CD14-positive monocyte (primary cell): ENCODE data around the gene SLC25A40. TPM values are rescaled to one million over a fixed set of nuclear protein-coding genes. Genes with fewer than 3 reads are reported as not detected.
"Not testable (repeated sequence)": the region's sequence is repeated elsewhere in the genome, so short reads cannot be mapped to it uniquely, and the experiment has no call there.

Source experiments
- DNase-seq, 3 donors: peaks; one replicate each; pipeline ENCODE4 v3.0.0-alpha.2; 2011 to 2022
- H2AFZ ChIP-seq: 2 replicates; pipeline ENCODE4 v1.6.0; 2012; ENCODE audit warnings: mild to moderate bottlenecking, low read depth, low read length, inconsistent platforms; ENCODE audit not compliant: insufficient read depth, poor library complexity, severe bottlenecking
- H3K27ac ChIP-seq, 2 donors: 1 replicate in 1 of 2; 2 replicates in 1 of 2; pipeline ENCODE4 v1.5.1; 2012 to 2013; ENCODE audit warnings: low read length in 2 of 2, control low read depth in 1 of 2, inconsistent platforms in 1 of 2, low read depth in 1 of 2, mild to moderate bottlenecking in 1 of 2
- H3K27me3 ChIP-seq, 2 donors: one replicate each; pipeline versions ENCODE4 v1.6.0 to v1.6.1; 2011 to 2013; ENCODE audit warnings: low read length in 2 of 2; ENCODE audit not compliant: control insufficient read depth in 2 of 2, insufficient read depth in 2 of 2
- H3K36me3 ChIP-seq, 2 donors: replicated peaks in 1 of 2; 1 replicate in 1 of 2; 2 replicates in 1 of 2; pipeline versions ENCODE4 v1.5.1 to v1.6.1; 2012 to 2013; ENCODE audit warnings: low read length in 2 of 2, control low read depth in 1 of 2, inconsistent platforms in 1 of 2, mild to moderate bottlenecking in 1 of 2; ENCODE audit not compliant: insufficient read depth in 2 of 2, control insufficient read depth in 1 of 2
- H3K4me1 ChIP-seq, 2 donors: 1 replicate in 1 of 2; 2 replicates in 1 of 2; pipeline versions ENCODE4 v1.5.1 to v1.6.1; 2012 to 2013; ENCODE audit warnings: low read length in 2 of 2, control low read depth in 1 of 2, inconsistent platforms in 1 of 2, mild to moderate bottlenecking in 1 of 2, moderate library complexity in 1 of 2; ENCODE audit not compliant: insufficient read depth in 2 of 2, control insufficient read depth in 1 of 2
- H3K4me2 ChIP-seq: replicated peaks from 2 replicates; pipeline ENCODE3; 2012; ENCODE audit warnings: low read length, moderate library complexity, mild to moderate bottlenecking; ENCODE audit not compliant: poor library complexity, severe bottlenecking; ENCODE audit errors: extremely low read depth
- H3K4me3 ChIP-seq, 3 experiments: fragments of 200-600 bp in 1 of 3; sonication (generic) in 1 of 3; replicated peaks in 1 of 3; 1 replicate in 2 of 3; 2 replicates in 1 of 3; pipeline ENCODE4 v1.5.1; 2011 to 2013; ENCODE audit warnings: low read length in 3 of 3, mild to moderate bottlenecking in 3 of 3, control low read depth in 2 of 3, low read depth in 2 of 3, inconsistent platforms in 1 of 3, moderate library complexity in 1 of 3
- H3K79me2 ChIP-seq: 2 replicates; pipeline ENCODE4 v1.6.0; 2012; ENCODE audit warnings: mild to moderate bottlenecking, control low read depth, inconsistent platforms, low read length, moderate library complexity; ENCODE audit not compliant: insufficient read depth
- H3K9ac ChIP-seq: 2 replicates; pipeline ENCODE4 v1.6.0; 2017; ENCODE audit warnings: low read length, mild to moderate bottlenecking; ENCODE audit not compliant: insufficient read depth, poor library complexity, severe bottlenecking
- H3K9me3 ChIP-seq, 2 donors: replicated peaks in 1 of 2; 1 replicate in 1 of 2; 2 replicates in 1 of 2; pipeline versions ENCODE4 v1.5.1 to v1.6.1; 2012 to 2013; ENCODE audit warnings: low read length in 2 of 2, control low read depth in 1 of 2; ENCODE audit not compliant: control insufficient read depth in 1 of 2, insufficient read depth in 1 of 2
- H4K20me1 ChIP-seq: 2 replicates; pipeline ENCODE4 v1.6.0; 2012; ENCODE audit warnings: mild to moderate bottlenecking, low read length, control low read depth, moderate library complexity; ENCODE audit not compliant: insufficient read depth
- H3K27ac Mint-ChIP-seq, 7 donors: one replicate each; pipeline ENCODE4 v1.8.0; 2020; ENCODE audit warnings: mild to moderate bottlenecking in 7 of 7, mixed read lengths in 7 of 7, moderate library complexity in 6 of 7, inconsistent platforms in 2 of 7
- H3K27me3 Mint-ChIP-seq, 3 donors: one replicate each; pipeline ENCODE4 v1.8.0; 2021 to 2022; ENCODE audit warnings: low read depth in 3 of 3, mild to moderate bottlenecking in 3 of 3, mixed read lengths in 3 of 3, moderate library complexity in 3 of 3, inconsistent platforms in 1 of 3
- H3K36me3 Mint-ChIP-seq, 2 donors: one replicate each; pipeline ENCODE4 v1.8.0; 2020; ENCODE audit warnings: mixed read lengths in 2 of 2, inconsistent platforms in 1 of 2, mild to moderate bottlenecking in 1 of 2
- H3K4me1 Mint-ChIP-seq: one replicate; pipeline ENCODE4 v1.8.0; 2020; ENCODE audit warnings: mild to moderate bottlenecking, mixed read lengths
- H3K4me3 Mint-ChIP-seq, 2 donors: one replicate each; pipeline ENCODE4 v1.8.0; 2020; ENCODE audit warnings: mild to moderate bottlenecking in 2 of 2, mixed read lengths in 2 of 2, moderate library complexity in 1 of 2
- H3K9me3 Mint-ChIP-seq, 7 donors: one replicate each; pipeline ENCODE4 v1.8.0; 2020 to 2022; ENCODE audit warnings: mixed read lengths in 7 of 7, mild to moderate bottlenecking in 6 of 7, moderate library complexity in 6 of 7, inconsistent platforms in 2 of 7
- WGBS: methylation state at CpG from one replicate; pipeline ENCODE4 v1.1.5; 2013; ENCODE audit warnings: missing lambda C conversion rate; ENCODE audit not compliant: insufficient coverage; 5-methylcytosine and 5-hydroxymethylcytosine counted together
- intact Hi-C, 2 donors: fragments of 100-400 bp; cut with micrococcal nuclease; formaldehyde crosslinking; loops; one replicate each; pipeline versions ENCODE4 v1.15.0 to v1.15.1; 2023
- polyA plus RNA-seq, 3 donors: library from polyadenylated mRNA; depleted of rRNA in 1 of 3; unstranded in 2 of 3; stranded (reverse) in 1 of 3; fragments of 300-500 nt in 2 of 3; fragments of >200 nt in 1 of 3; fragmentation: Illumina TruSeq in 2 of 3; gene quantifications; 1 replicate in 2 of 3; 2 replicates in 1 of 3; pipeline ENCODE4 v1.2.3, GENCODE V29; 2012 to 2021
- TF ChIP-seq, protein P1 (sequence below): fragments of 200-600 bp; IDR thresholded peaks from one replicate; pipeline ENCODE4 v1.8.0; 2022; ENCODE audit warnings: antibody characterized with exemption, mild to moderate bottlenecking

The SLC25A40 gene
- polyA plus RNA-seq, 3 donors: 23.5 to 36.3 (median 26.2) TPM

DNA sequence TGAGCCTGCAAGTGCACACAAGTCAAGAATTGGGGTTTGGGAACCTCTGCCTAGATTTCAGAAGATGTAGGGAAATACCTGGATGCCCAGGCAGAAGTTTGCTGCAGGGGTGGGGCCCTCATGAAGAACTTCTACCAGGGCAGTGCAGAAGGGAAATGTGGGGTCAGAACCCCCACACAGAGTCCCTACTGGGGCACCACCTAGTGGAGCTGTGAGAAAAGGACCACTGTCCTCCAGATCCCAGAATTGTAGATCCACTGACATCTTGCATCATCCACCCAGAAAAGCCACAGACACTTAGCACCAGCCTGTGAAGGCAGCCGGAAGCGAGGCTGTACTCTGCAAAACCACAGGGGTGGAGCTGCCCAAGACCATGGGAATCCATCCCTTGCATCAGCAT, 50.8 kb downstream of the SLC25A40 start:
- H3K9ac ChIP-seq, intact Hi-C loops, H3K27ac Mint-ChIP-seq, H3K79me2 ChIP-seq, H3K4me3 ChIP-seq, H3K4me1 Mint-ChIP-seq, H3K4me2 ChIP-seq, H2AFZ ChIP-seq, H3K4me3 Mint-ChIP-seq, H3K36me3 Mint-ChIP-seq, H3K36me3 ChIP-seq, H3K4me1 ChIP-seq, H3K27me3 ChIP-seq, H3K27me3 Mint-ChIP-seq, H3K27ac ChIP-seq, DNase-seq, H4K20me1 ChIP-seq: not testable (repeated sequence)
- no CpG with 5 or more reads among the region's 2 CpGs for WGBS
- peaks cover 18 to 43% (median 38%) of the 10 kb centered on the region in 7 donors for H3K9me3 Mint-ChIP-seq
- H3K9me3 ChIP-seq: peaks cover 17 to 25% of the 10 kb centered on the region in 2 donors

DNA sequence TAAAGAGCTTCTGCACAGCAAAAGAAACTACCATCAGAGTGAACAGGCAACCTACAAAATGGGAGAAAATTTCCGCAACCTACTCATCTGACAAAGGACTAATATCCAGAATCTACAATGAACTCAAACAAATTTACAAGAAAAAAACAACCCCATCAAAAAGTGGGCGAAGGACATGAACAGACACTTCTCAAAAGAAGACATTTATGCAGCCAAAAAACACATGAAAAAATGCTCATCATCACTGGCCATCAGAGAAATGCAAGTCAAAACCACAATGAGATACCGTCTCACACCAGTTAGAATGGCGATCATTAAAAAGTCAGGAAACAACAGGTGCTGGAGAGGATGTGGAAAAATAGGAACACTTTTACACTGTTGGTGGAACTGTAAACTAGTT, 54.1 kb downstream of the SLC25A40 start:
- H3K36me3 ChIP-seq, H3K4me3 Mint-ChIP-seq, H3K27ac ChIP-seq, H3K4me1 Mint-ChIP-seq, DNase-seq, H2AFZ ChIP-seq, H3K4me2 ChIP-seq, H3K4me1 ChIP-seq, H3K27ac Mint-ChIP-seq, H3K9ac ChIP-seq, H3K79me2 ChIP-seq, H3K4me3 ChIP-seq, H4K20me1 ChIP-seq, intact Hi-C loops, H3K27me3 Mint-ChIP-seq, H3K36me3 Mint-ChIP-seq, H3K27me3 ChIP-seq: not testable (repeated sequence)
- peaks cover 17 to 37% (median 30%) of the 10 kb centered on the region in 7 donors for H3K9me3 Mint-ChIP-seq
- WGBS: no CpG with 5 or more reads among the region's 4 CpGs
- peaks cover 17 to 25% of the 10 kb centered on the region in 2 donors for H3K9me3 ChIP-seq

DNA sequence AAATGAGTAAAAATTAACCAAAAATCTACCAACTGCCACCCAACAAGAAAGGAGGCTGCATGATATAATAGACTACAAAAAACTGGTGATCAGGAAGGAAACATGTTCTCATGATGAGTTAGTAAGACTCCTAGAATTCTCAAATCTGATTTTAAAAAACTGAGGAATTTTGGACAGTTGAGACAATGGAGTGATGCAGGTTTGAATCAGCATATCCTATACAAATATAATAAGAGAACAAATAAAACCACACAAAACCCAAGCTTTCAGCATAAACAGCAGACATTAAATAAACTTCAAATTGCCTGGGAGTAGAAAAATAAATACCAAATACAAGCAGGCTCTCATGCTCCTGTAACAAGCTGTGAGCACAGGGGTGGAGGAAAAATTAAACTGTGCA, 57.8 kb downstream of the SLC25A40 start:
- TF ChIP-seq, protein P1, sequence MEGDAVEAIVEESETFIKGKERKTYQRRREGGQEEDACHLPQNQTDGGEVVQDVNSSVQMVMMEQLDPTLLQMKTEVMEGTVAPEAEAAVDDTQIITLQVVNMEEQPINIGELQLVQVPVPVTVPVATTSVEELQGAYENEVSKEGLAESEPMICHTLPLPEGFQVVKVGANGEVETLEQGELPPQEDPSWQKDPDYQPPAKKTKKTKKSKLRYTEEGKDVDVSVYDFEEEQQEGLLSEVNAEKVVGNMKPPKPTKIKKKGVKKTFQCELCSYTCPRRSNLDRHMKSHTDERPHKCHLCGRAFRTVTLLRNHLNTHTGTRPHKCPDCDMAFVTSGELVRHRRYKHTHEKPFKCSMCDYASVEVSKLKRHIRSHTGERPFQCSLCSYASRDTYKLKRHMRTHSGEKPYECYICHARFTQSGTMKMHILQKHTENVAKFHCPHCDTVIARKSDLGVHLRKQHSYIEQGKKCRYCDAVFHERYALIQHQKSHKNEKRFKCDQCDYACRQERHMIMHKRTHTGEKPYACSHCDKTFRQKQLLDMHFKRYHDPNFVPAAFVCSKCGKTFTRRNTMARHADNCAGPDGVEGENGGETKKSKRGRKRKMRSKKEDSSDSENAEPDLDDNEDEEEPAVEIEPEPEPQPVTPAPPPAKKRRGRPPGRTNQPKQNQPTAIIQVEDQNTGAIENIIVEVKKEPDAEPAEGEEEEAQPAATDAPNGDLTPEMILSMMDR: no peak
- Mint-ChIP-seq H3K36me3 (no peaks in the 10 kb centered on the region), H3K9me3 (peaks cover 0 to 7% (median 3%) of the 10 kb centered on the region in 7 donors), H3K4me1 (peaks cover 2% of the 10 kb centered on the region), H3K4me3 (no peak overlapping the region), H3K27ac (no peak overlapping the region), H3K27me3 (peaks cover 0 to 2% (median 0%) of the 10 kb centered on the region in 3 donors)
- H3K27ac ChIP-seq: no peak overlapping the region
- no peaks in the 10 kb centered on the region for H3K27me3 ChIP-seq
- H2AFZ ChIP-seq: no peak overlapping the region
- no peak overlapping the region for H3K4me3 ChIP-seq
- no peak for DNase-seq
- no peak overlapping the region for H3K4me2 ChIP-seq
- no peaks in the 10 kb centered on the region for H3K9me3 ChIP-seq
- no peaks in the 10 kb centered on the region for H3K36me3 ChIP-seq
- no peaks in the 10 kb centered on the region for H3K4me1 ChIP-seq
- intact Hi-C loops: no loop called here
- H3K9ac ChIP-seq: no peak overlapping the region
- H3K79me2 ChIP-seq: no peaks in the 10 kb centered on the region
- H4K20me1 ChIP-seq: no peaks in the 10 kb centered on the region
